IMR-90 (cell line): Measurements from ENCODE around the gene HDHD3.

Experiments used
- CEBPB ChIP-seq: IDR thresholded peaks from 2 replicates; pipeline ENCODE4 v1.6.1; 2012; ENCODE audit warnings: low read depth, low read length, improper control_type of control experiment
- SMC3 ChIP-seq: fragments of 150-350 bp; IDR thresholded peaks from 2 replicates; pipeline ENCODE4 v1.6.1; 2016; ENCODE audit warnings: low read depth, mild to moderate bottlenecking, antibody characterized with exemption, low read length, moderate library complexity
- TF ChIP-seq, protein P1 (sequence below): conservative IDR thresholded peaks from 2 replicates; pipeline ENCODE4 v1.5.1; 2012; ENCODE audit warnings: mild to moderate bottlenecking, low read depth, low read length, improper control_type of control experiment

DNA sequence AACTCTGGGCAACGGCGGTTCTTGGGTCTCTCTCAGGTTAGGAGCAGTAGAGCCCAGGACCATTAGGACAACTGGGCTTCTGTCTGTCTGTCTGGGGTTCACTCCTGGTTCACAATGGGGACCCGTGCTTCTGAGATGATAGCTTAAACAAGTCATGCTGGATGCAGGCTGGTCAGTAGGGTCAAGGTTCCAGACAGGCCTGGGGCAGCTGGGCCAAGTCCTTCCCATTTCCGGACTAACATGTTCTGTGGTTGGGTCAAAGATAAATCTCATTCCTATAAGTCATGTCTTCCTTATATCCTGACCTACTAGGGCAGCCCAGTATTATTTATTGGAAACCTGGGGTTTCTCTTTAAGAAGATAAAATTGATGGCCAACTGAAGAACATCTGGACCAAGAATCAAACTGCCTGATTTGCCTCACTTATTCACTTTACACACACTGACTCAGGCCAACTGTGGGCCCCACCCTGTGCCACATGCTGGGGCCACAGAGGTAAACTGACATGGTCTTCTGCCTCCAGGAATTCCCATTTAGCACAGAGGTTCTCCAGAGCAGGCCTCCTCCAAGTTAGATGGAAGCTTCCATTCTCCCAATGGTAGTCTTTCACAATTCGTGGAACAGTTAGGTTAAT is 8.3 kb downstream of the HDHD3 start:
- no peak for TF ChIP-seq SMC3
- TF ChIP-seq, protein P1, sequence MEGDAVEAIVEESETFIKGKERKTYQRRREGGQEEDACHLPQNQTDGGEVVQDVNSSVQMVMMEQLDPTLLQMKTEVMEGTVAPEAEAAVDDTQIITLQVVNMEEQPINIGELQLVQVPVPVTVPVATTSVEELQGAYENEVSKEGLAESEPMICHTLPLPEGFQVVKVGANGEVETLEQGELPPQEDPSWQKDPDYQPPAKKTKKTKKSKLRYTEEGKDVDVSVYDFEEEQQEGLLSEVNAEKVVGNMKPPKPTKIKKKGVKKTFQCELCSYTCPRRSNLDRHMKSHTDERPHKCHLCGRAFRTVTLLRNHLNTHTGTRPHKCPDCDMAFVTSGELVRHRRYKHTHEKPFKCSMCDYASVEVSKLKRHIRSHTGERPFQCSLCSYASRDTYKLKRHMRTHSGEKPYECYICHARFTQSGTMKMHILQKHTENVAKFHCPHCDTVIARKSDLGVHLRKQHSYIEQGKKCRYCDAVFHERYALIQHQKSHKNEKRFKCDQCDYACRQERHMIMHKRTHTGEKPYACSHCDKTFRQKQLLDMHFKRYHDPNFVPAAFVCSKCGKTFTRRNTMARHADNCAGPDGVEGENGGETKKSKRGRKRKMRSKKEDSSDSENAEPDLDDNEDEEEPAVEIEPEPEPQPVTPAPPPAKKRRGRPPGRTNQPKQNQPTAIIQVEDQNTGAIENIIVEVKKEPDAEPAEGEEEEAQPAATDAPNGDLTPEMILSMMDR: no peak
- TF ChIP-seq CEBPB: no peak
